Measurements from ENCODE around the gene RPS15. TPM values are rescaled to one million over a fixed set of nuclear protein-coding genes. Genes with fewer than 3 reads are reported as not detected.

Gene RPS15
- total RNA-seq, 5 donors from 2014 or later (not counting 1 experiment from before 2014, with no cell fraction given) = 1,731 to 2,353 (median 2,282) TPM

GRCh38 chr19:1422360-1422759, 15.8 kb upstream of the RPS15 start:
- Histone ChIP-seq H3K27me3 (replicated peaks in 1 of 2; ENCODE audit: control insufficient read depth in 2 of 2, extremely low read depth in 1 of 2, insufficient read depth in 2 of 2, low read length in 1 of 2) (no peaks in the 10 kb centered on the region), H3K9me3 (no peaks in the 10 kb centered on the region), H3K27ac (ENCODE audit: low read length) (no peak overlapping the region), H3K4me1 (ENCODE audit: control insufficient read depth in 1 of 2, extremely low read depth in 1 of 2, insufficient read depth in 2 of 2, low read length in 2 of 2) (peaks cover 0 to 7% of the 10 kb centered on the region in 2 experiments), H3K4me3 (ENCODE audit: control insufficient read depth in 1 of 2, extremely low read depth in 1 of 2, low read length in 1 of 2) (no peak overlapping the region), H3K36me3 (ENCODE audit: control insufficient read depth in 2 of 2, extremely low read depth in 1 of 2, insufficient read depth in 1 of 2, low read length in 1 of 2) (peaks cover 54 to 91% of the 10 kb centered on the region in 2 donors)
- H3K36me3 Mint-ChIP-seq = peaks cover 43% of the 10 kb centered on the region
- no peaks in the 10 kb centered on the region for H3K9me3 Mint-ChIP-seq
- H3K27ac Mint-ChIP-seq = no peak overlapping the region
- peaks cover 8 to 11% (median 9%) of the 10 kb centered on the region in 3 donors for H3K4me1 Mint-ChIP-seq
- ChIA-PET POLR2A (no interaction called here), CTCF (interaction anchor here in 1 of 2 donors (0.5 kb wide), 1 partner anchor 796 kb away, joined by 3 read pairs; no protein-coding TSS in a partner anchor)
- 87% methylated on average over 13 of the region's 16 CpGs for WGBS (ENCODE audit: insufficient coverage)
- no peak overlapping the region for H3K4me3 Mint-ChIP-seq
- DNase-seq (no peak), ATAC-seq (replicated peaks in 1 of 4) (peak in 1 of 4 experiments; percentile 6)
- H3K27me3 Mint-ChIP-seq = no peaks in the 10 kb centered on the region

- H3K36me3 ChIP-seq (ENCODE audit: control insufficient read depth in 2 of 2, extremely low read depth in 1 of 2, insufficient read depth in 1 of 2, low read length in 1 of 2) = peaks cover 54 to 90% of the 10 kb centered on the region in 2 donors
- DNase-seq = no peak
- H3K4me3 Mint-ChIP-seq = no peak overlapping the region
- no peaks in the 10 kb centered on the region for H3K9me3 Mint-ChIP-seq
- peaks cover 3 to 6% (median 5%) of the 10 kb centered on the region in 3 donors for H3K4me1 Mint-ChIP-seq
- H3K4me3 ChIP-seq (ENCODE audit: control insufficient read depth in 1 of 2, extremely low read depth in 1 of 2, low read length in 1 of 2) = no peak overlapping the region
- peaks cover 0 to 3% of the 10 kb centered on the region in 2 experiments for H3K4me1 ChIP-seq (ENCODE audit: control insufficient read depth in 1 of 2, extremely low read depth in 1 of 2, insufficient read depth in 2 of 2, low read length in 2 of 2)
- H3K27ac Mint-ChIP-seq = no peak overlapping the region
- ChIA-PET POLR2A (no interaction called here), CTCF (no interaction called here)
- H3K36me3 Mint-ChIP-seq = peaks cover 40% of the 10 kb centered on the region
- no peaks in the 10 kb centered on the region for H3K9me3 ChIP-seq
- H3K27me3 Mint-ChIP-seq = no peaks in the 10 kb centered on the region
- no peak for ATAC-seq (replicated peaks in 1 of 4)
- WGBS (ENCODE audit: insufficient coverage) = 94% methylated on average over 17 of the region's 24 CpGs
- H3K27me3 ChIP-seq (replicated peaks in 1 of 2; ENCODE audit: control insufficient read depth in 2 of 2, extremely low read depth in 1 of 2, insufficient read depth in 2 of 2, low read length in 1 of 2) = no peaks in the 10 kb centered on the region
- no peak overlapping the region for H3K27ac ChIP-seq (ENCODE audit: low read length)
Measured at GRCh38 chr19:1422943-1423342, 15.3 kb upstream of the RPS15 start.

GRCh38 chr19:1423436-1424191, 14.6 kb upstream of the RPS15 start:
- no peak overlapping the region for H3K27ac Mint-ChIP-seq
- Histone ChIP-seq H3K36me3 (ENCODE audit: control insufficient read depth in 2 of 2, extremely low read depth in 1 of 2, insufficient read depth in 1 of 2, low read length in 1 of 2) (peaks cover 53 to 89% of the 10 kb centered on the region in 2 donors), H3K27ac (ENCODE audit: low read length) (no peak overlapping the region), H3K27me3 (replicated peaks in 1 of 2; ENCODE audit: control insufficient read depth in 2 of 2, extremely low read depth in 1 of 2, insufficient read depth in 2 of 2, low read length in 1 of 2) (no peaks in the 10 kb centered on the region), H3K4me3 (ENCODE audit: control insufficient read depth in 1 of 2, extremely low read depth in 1 of 2, low read length in 1 of 2) (no peak overlapping the region), H3K4me1 (ENCODE audit: control insufficient read depth in 1 of 2, extremely low read depth in 1 of 2, insufficient read depth in 2 of 2, low read length in 2 of 2) (no peaks in the 10 kb centered on the region), H3K9me3 (no peaks in the 10 kb centered on the region)
- DNase-seq = no peak
- H3K27me3 Mint-ChIP-seq = no peaks in the 10 kb centered on the region
- H3K4me1 Mint-ChIP-seq = peaks cover 3 to 6% (median 4%) of the 10 kb centered on the region in 3 donors
- peaks cover 40% of the 10 kb centered on the region for H3K36me3 Mint-ChIP-seq
- WGBS (ENCODE audit: insufficient coverage) = 94% methylated on average over 33 of the region's 40 CpGs
- POLR2A ChIA-PET = no interaction called here
- H3K9me3 Mint-ChIP-seq = no peaks in the 10 kb centered on the region
- no peak overlapping the region for H3K4me3 Mint-ChIP-seq
- no peak for ATAC-seq (replicated peaks in 1 of 4)
- CTCF ChIA-PET = interaction anchor here in 1 of 2 donors (0.6 kb wide), 1 partner anchor 905 kb away, joined by 7 read pairs; no protein-coding TSS in a partner anchor

GRCh38 chr19:1424192-1424955, 13.8 kb upstream of the RPS15 start:
- Histone ChIP-seq H3K4me1 (ENCODE audit: control insufficient read depth in 1 of 2, extremely low read depth in 1 of 2, insufficient read depth in 2 of 2, low read length in 2 of 2) (no peaks in the 10 kb centered on the region), H3K27me3 (replicated peaks in 1 of 2; ENCODE audit: control insufficient read depth in 2 of 2, extremely low read depth in 1 of 2, insufficient read depth in 2 of 2, low read length in 1 of 2) (no peaks in the 10 kb centered on the region), H3K9me3 (no peaks in the 10 kb centered on the region), H3K36me3 (ENCODE audit: control insufficient read depth in 2 of 2, extremely low read depth in 1 of 2, insufficient read depth in 1 of 2, low read length in 1 of 2) (peaks cover 46 to 89% of the 10 kb centered on the region in 2 donors), H3K27ac (ENCODE audit: low read length) (no peak overlapping the region), H3K4me3 (ENCODE audit: control insufficient read depth in 1 of 2, extremely low read depth in 1 of 2, low read length in 1 of 2) (no peak overlapping the region)
- no peak for ATAC-seq (replicated peaks in 1 of 4)
- H3K4me1 Mint-ChIP-seq = peaks cover 3 to 6% (median 3%) of the 10 kb centered on the region in 3 donors
- no peak overlapping the region for H3K27ac Mint-ChIP-seq
- H3K9me3 Mint-ChIP-seq = no peaks in the 10 kb centered on the region
- ChIA-PET CTCF (no interaction called here), POLR2A (no interaction called here)
- no peaks in the 10 kb centered on the region for H3K27me3 Mint-ChIP-seq
- H3K4me3 Mint-ChIP-seq = no peak overlapping the region
- DNase-seq = no peak
- peaks cover 35% of the 10 kb centered on the region for H3K36me3 Mint-ChIP-seq
- 91% methylated on average over 24 of the region's 42 CpGs for WGBS (ENCODE audit: insufficient coverage)

GRCh38 chr19:1425102-1425837, 12.9 kb upstream of the RPS15 start:
- no peak overlapping the region for H3K27ac ChIP-seq (ENCODE audit: low read length)
- H3K4me1 ChIP-seq (ENCODE audit: control insufficient read depth in 1 of 2, extremely low read depth in 1 of 2, insufficient read depth in 2 of 2, low read length in 2 of 2) = no peaks in the 10 kb centered on the region
- Mint-ChIP-seq H3K27me3 (no peaks in the 10 kb centered on the region), H3K4me1 (peaks cover 2 to 6% (median 3%) of the 10 kb centered on the region in 3 donors), H3K4me3 (no peak overlapping the region), H3K9me3 (no peaks in the 10 kb centered on the region), H3K36me3 (peaks cover 31% of the 10 kb centered on the region), H3K27ac (no peak overlapping the region)
- POLR2A ChIA-PET = no interaction called here
- DNase-seq (no peak), ATAC-seq (replicated peaks in 1 of 4) (no peak)
- CTCF ChIA-PET = interaction anchor here in 1 of 2 donors (0.5 kb wide), 1 partner anchor 762 kb away, joined by 3 read pairs; the partner anchor contains the start of gene RNF126
- H3K9me3 ChIP-seq = no peaks in the 10 kb centered on the region
- 97% methylated on average over 33 of the region's 33 CpGs for WGBS (ENCODE audit: insufficient coverage)
- H3K36me3 ChIP-seq (ENCODE audit: control insufficient read depth in 2 of 2, extremely low read depth in 1 of 2, insufficient read depth in 1 of 2, low read length in 1 of 2) = peaks cover 43 to 93% of the 10 kb centered on the region in 2 donors
- no peaks in the 10 kb centered on the region for H3K27me3 ChIP-seq (replicated peaks in 1 of 2; ENCODE audit: control insufficient read depth in 2 of 2, extremely low read depth in 1 of 2, insufficient read depth in 2 of 2, low read length in 1 of 2)
- no peak overlapping the region for H3K4me3 ChIP-seq (ENCODE audit: control insufficient read depth in 1 of 2, extremely low read depth in 1 of 2, low read length in 1 of 2)

- ATAC-seq (replicated peaks in 1 of 4) (no peak), DNase-seq (no peak)
- no peak overlapping the region for H3K27ac ChIP-seq (ENCODE audit: low read length)
- H3K4me3 ChIP-seq (ENCODE audit: control insufficient read depth in 1 of 2, extremely low read depth in 1 of 2, low read length in 1 of 2) = no peak overlapping the region
- H3K4me1 ChIP-seq (ENCODE audit: control insufficient read depth in 1 of 2, extremely low read depth in 1 of 2, insufficient read depth in 2 of 2, low read length in 2 of 2) = no peaks in the 10 kb centered on the region
- POLR2A ChIA-PET = no interaction called here
- WGBS (ENCODE audit: insufficient coverage) = 100% methylated on average over 5 of the region's 14 CpGs
- no peaks in the 10 kb centered on the region for H3K27me3 ChIP-seq (replicated peaks in 1 of 2; ENCODE audit: control insufficient read depth in 2 of 2, extremely low read depth in 1 of 2, insufficient read depth in 2 of 2, low read length in 1 of 2)
- H3K36me3 ChIP-seq (ENCODE audit: control insufficient read depth in 2 of 2, extremely low read depth in 1 of 2, insufficient read depth in 1 of 2, low read length in 1 of 2) = peaks cover 37 to 89% of the 10 kb centered on the region in 2 donors
- no peaks in the 10 kb centered on the region for H3K27me3 Mint-ChIP-seq
- CTCF ChIA-PET = no interaction called here
- no peak overlapping the region for H3K27ac Mint-ChIP-seq
- no peaks in the 10 kb centered on the region for H3K9me3 Mint-ChIP-seq
- no peak overlapping the region for H3K4me3 Mint-ChIP-seq
- H3K9me3 ChIP-seq = no peaks in the 10 kb centered on the region
- H3K36me3 Mint-ChIP-seq = peaks cover 27% of the 10 kb centered on the region
- peaks cover 2 to 6% (median 3%) of the 10 kb centered on the region in 3 donors for H3K4me1 Mint-ChIP-seq
Measured at GRCh38 chr19:1425902-1426301, 12.3 kb upstream of the RPS15 start.
